ENCODE measurements around the gene TMEM266.

Gene TMEM266

DNA sequence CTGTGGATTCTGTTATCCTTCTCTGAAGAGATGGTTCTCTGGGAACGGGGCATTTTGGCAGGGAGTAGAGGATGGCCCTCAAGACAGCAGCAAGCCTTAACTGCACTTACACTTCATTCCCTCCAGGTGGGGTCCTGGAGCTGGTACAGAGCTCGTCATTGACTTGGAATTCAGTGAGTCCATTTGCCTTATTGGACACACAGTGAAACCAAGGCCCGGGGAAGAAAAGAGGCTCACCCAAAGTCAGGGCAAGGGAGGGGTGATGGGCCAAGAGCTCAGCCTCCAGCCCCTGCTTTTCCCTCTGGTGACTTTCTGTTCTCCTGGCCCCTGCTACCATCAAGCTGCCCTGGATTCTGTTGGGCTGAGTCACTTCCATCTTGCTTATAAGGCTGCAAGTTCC, 125.9 kb downstream of the TMEM266 start:
- DNase-seq (ENCODE audit: low spot score) = peak; percentile 81

DNA sequence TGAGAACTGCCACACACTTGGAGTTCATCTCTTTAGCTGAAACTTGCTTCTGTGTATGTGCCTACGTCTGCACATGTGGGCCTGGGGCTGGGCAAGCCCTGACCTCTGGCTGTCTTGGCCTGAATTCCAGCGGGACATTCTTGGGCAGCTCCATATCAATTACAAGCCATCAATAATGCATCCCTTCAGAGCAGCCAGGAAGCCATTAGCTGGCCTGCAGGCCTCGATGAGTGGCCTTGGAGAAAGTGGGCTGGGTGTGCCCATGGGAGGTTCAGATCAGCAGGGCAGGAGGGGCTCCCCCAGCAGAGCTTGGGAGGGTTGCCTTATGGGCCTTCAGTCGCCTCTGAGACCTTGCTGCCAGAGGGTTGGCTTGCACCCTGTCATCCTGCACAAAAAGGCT, 127.4 kb downstream of the TMEM266 start:
- DNase-seq (ENCODE audit: low spot score) = no peak

- no peak for DNase-seq (ENCODE audit: low spot score)
These were observed 129.3 kb downstream of the TMEM266 start for GRCh38 chr15:76189106-76189505.

DNA sequence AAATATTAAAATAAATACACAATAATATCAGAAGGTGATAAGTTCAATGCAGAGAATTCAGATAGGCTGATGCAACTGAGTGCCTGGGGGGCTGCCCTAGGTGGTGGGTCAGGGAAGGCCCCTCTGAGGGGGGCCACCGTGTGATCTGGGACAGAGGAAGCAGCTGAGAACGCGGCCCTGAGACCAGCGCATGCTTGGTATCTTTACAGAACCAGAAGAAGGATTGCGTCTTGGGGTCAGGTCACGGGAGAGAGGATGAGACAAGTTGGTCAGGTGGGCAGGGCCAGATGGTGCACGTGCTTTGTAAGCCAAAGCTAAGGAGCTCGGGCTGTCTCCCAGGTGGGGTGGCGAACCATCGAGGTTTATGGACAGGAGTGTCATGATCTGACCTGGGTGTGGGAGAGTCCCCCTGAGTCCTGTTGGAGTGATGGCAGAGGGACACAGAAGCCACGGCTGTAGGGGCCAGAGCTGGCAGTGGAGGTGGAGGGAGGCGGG, 130.3 kb downstream of the TMEM266 start:
- DNase-seq (ENCODE audit: low spot score) = no peak

DNA sequence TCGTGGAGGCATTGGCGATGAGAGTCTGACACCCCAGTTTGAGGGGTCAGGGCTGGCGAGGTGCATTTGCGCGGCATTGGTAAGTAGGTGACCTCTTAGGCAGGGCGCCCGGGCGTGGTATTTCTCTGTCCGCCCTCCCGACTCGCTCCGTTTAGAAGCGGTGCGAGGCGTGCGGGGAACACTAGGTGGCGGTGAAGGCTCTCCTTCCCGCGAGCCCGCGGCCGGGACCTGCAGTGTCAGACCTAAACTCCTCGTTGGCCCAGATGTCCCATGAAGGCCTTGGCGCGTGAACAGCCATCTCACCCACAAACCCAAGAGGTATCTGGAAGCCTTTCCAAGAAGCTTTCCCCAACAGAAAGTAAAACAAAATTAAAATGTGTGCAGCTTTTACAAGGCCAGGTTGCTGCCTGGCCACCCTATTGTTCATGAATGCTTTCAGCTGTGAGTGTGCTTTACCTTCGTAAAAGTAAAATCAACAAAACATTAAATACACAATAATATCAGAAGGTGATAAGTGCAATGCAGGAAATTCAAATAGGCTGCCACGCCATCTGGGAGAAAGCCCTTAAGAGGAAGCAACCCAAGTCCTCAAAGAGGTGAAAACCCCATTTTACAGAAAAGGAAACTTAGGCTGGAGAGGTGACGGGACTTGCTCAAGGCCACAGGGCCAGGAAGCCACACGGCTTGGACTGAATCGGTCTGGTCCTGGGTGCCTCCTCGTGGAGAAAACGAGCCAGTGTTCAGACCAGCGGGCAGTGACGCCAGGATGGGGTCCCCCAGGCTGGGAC, 131.2 kb downstream of the TMEM266 start:
- DNase-seq (ENCODE audit: low spot score) = peak; percentile 81

DNA sequence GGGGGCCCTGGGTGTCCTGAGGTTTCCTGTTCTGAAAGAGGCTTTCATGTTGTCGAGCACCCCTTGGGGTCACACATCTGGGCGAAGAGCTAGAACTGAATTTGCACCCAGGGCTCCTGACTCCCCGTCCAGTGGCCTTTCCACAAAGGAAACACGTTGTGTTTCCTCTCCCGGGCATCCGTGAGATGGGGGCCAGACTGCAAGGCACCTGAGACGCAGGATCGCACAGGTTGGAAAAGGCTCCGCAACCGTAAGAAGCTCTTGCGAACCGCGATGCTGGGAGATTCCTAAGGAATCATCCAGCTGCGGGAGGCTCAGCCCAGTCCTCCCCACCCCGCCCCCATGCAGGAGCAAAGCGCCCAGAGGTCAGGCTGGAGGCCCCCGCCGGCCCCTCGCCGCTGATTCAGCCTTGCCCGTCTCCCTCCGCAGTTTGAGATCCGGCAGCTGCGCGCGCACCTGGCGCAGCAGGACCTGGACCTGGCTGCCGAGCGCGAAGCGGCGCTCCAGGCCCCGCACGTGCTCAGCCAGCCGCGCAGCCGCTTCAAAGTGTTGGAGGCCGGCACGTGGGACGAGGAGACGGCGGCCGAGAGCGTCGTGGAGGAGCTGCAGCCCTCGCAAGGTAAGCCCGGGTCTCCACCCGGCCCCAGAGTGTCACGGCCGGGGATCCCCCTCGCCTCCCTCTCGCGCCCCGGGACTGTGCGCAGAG, 131.9 kb downstream of the TMEM266 start:
- DNase-seq (ENCODE audit: low spot score) = no peak

DNA sequence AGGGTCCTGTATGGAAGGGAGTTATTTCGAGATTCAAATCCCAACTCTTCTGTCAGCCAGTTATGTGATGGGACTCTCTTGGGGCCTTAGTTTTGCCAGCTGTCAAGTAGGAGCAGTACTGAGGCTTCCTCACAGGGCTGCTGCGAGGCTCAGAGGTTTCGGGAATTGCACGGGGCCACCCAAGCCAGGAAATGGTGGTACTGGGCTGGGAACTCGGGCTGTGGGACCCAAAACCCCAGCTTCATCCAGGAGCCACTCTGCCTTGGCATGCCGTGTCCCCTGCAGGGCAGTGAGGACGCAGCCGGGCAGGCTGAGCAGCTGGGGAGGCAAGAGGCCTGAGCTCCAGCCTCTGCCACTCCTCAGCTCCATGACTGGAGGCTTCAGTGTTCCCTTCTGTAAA, 132.9 kb downstream of the TMEM266 start:
- no peak for DNase-seq (ENCODE audit: low spot score)

- DNase-seq (ENCODE audit: low spot score) = no peak
These were observed 134.1 kb downstream of the TMEM266 start for GRCh38 chr15:76193934-76194333.

- no peak for DNase-seq (ENCODE audit: low spot score)
These were observed 135.9 kb downstream of the TMEM266 start for GRCh38 chr15:76195506-76196268.

- DNase-seq (ENCODE audit: low spot score) = peak; percentile 25
These were observed 136.8 kb downstream of the TMEM266 start for GRCh38 chr15:76196269-76197231.

GRCh38 chr15:76197703-76198455, 138.1 kb downstream of the TMEM266 start:
- DNase-seq (ENCODE audit: low spot score) = no peak

- no peak for DNase-seq (ENCODE audit: low spot score)
These were observed 138.8 kb downstream of the TMEM266 start for GRCh38 chr15:76198456-76199105.

- peak; percentile 45 for DNase-seq (ENCODE audit: low spot score)
These were observed 139.6 kb downstream of the TMEM266 start for GRCh38 chr15:76199106-76200082.

DNA sequence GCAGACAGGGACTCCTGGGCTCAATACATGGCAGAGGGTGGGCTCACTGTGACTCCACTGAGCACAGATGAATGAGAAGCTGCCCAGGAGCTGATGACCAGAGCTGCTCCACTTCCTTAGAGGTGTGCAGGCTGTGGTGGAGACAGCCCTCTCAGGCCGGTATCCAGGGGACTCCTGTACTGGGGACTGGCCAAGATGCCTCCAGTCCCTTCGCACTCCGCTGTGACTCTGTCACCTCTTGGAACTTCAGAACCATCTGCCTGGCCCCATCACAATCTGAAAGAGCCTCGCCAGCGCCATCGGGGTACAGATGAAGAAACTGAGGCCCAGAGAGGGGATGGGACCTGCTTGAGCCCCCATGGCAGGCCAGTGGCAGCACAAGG, 140.3 kb downstream of the TMEM266 start:
- no peak for DNase-seq (ENCODE audit: low spot score)

GRCh38 chr15:76200641-76201105, 140.9 kb downstream of the TMEM266 start:
- no peak for DNase-seq (ENCODE audit: low spot score)

- no peak for DNase-seq (ENCODE audit: low spot score)
These were observed 141.9 kb downstream of the TMEM266 start for GRCh38 chr15:76201536-76202255.

GRCh38 chr15:76203346-76204108, 143.7 kb downstream of the TMEM266 start:
- DNase-seq (ENCODE audit: low spot score) = no peak

Measured in RKO (cell line).